Gastrocnemius medialis (tissue), 4 donors: Measurements from ENCODE around the gene GIGYF2. TPM values are rescaled to one million over a fixed set of nuclear protein-coding genes. Genes with fewer than 3 reads are reported as not detected.

Experiments used
- ATAC-seq, 2 donors: fragments of 150-250 bp; one replicate each; pipeline ENCODE4 v1.9.1; 2016
- DNase-seq, 2 donors: peaks; one replicate each; pipeline ENCODE4 v3.0.0-alpha.2; 2019
- H3K27ac ChIP-seq, 4 donors: fragments of 200-600 bp; sonication (generic); 1 replicate in 1 of 4; 2 replicates in 3 of 4; pipeline ENCODE4 v1.5.1; 2016 to 2018; ENCODE audit warnings: mild to moderate bottlenecking in 2 of 4, moderate library complexity in 1 of 4
- H3K27me3 ChIP-seq, 3 donors: fragments of 200-600 bp; sonication (generic) in 2 of 3; 1 replicate in 1 of 3; 2 replicates in 2 of 3; pipeline versions ENCODE4 v1.5.1 to v1.6.0; 2016 to 2019; ENCODE audit warnings: mild to moderate bottlenecking in 1 of 3, moderate library complexity in 1 of 3
- H3K36me3 ChIP-seq, 2 donors: fragments of 200-600 bp; sonication (generic) in 1 of 2; one replicate each; pipeline ENCODE4 v1.5.1; 2017 to 2018
- H3K4me1 ChIP-seq, 2 donors: fragments of 200-600 bp; sonication (generic) in 1 of 2; one replicate each; pipeline ENCODE4 v1.5.1; 2016 to 2017; ENCODE audit warnings: mild to moderate bottlenecking in 2 of 2
- H3K4me3 ChIP-seq, 4 donors: fragments of 200-600 bp; sonication (generic) in 3 of 4; 1 replicate in 1 of 4; 2 replicates in 3 of 4; pipeline ENCODE4 v1.5.1; 2016 to 2019; ENCODE audit warnings: mild to moderate bottlenecking in 2 of 4
- H3K9me3 ChIP-seq, 3 donors: fragments of 200-600 bp; sonication (generic) in 2 of 3; 1 replicate in 1 of 3; 2 replicates in 2 of 3; pipeline ENCODE4 v1.5.1; 2016 to 2019
- POLR2A ChIP-seq, 2 donors: fragments of 450-650 bp; IDR thresholded peaks; one replicate each; pipeline ENCODE4 v1.6.1; 2017; ENCODE audit warnings: antibody characterized with exemption in 2 of 2, mild to moderate bottlenecking in 2 of 2, moderate library complexity in 2 of 2
- in situ Hi-C, 4 donors: fragments of 200-750 bp; cut with MboI; loops; one replicate each; pipeline versions ENCODE4 v1.15.0 to v1.8.0; 2017; ENCODE audit warnings: low sequenced_read_pairs in 4 of 4
- intact Hi-C: fragments of 100-400 bp; cut with DNase I; formaldehyde crosslinking; loops from one replicate; pipeline ENCODE4 v1.15.1; 2023; ENCODE audit warnings: low total_unique reads
- total RNA-seq, 4 donors: library from RNA; depleted of rRNA; stranded (reverse); fragments of >200 nt; gene quantifications; one replicate each; pipeline versions ENCODE4 v1.1.0 to v1.2.3, GENCODE V29; 2016
- TF ChIP-seq, protein P1 (sequence below), 5 experiments: fragments of 450-650 bp in 3 of 5; fragments of 200-600 bp in 2 of 5; sonication (generic) in 2 of 5; IDR thresholded peaks in 4 of 5; conservative IDR thresholded peaks in 1 of 5; 1 replicate in 4 of 5; 2 replicates in 1 of 5; pipeline ENCODE4 v1.5.1; 2016 to 2019; ENCODE audit warnings: antibody characterized with exemption in 5 of 5, mild to moderate bottlenecking in 3 of 5, moderate library complexity in 3 of 5

GIGYF2 gene
- total RNA-seq, 4 donors from 2014 or later: 55.7 to 87.8 (median 66.1) TPM

GRCh38 chr2:232770207-232770606 lies 73.1 kb downstream of the GIGYF2 start:
- H3K36me3 ChIP-seq: peaks cover 0 to 17% of the 10 kb centered on the region in 2 donors
- intact Hi-C loops: no loop called here

DNA sequence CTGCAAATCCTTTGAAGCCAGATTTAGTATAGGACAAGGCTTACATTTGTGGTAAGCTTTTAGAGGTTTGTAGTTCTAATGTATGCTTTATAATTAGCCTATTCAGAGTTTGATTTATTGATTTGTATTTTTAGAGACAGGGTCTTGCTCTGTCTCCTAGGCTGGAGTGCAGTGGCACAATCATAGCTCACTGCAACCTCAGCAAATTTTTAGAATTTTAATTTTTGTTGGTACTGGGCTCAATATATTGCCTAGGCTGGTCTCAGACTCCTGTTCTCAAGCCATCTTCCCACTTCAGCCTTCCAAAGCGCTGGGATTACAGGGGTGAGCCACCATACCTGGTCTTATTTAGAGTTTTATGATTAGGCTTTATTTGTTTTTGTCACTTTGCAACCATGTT lies 74.7 kb downstream of the GIGYF2 start:
- no peak for DNase-seq
- Histone ChIP-seq H3K27ac (no peak overlapping the region), H3K4me3 (no peak overlapping the region), H3K4me1 (no peaks in the 10 kb centered on the region), H3K27me3 (no peaks in the 10 kb centered on the region), H3K9me3 (no peaks in the 10 kb centered on the region), H3K36me3 (peaks cover 0 to 16% of the 10 kb centered on the region in 2 donors)
- no peak for ATAC-seq
- intact Hi-C loops: no loop called here
- in situ Hi-C loops: no loop called here
- TF ChIP-seq, protein P1, sequence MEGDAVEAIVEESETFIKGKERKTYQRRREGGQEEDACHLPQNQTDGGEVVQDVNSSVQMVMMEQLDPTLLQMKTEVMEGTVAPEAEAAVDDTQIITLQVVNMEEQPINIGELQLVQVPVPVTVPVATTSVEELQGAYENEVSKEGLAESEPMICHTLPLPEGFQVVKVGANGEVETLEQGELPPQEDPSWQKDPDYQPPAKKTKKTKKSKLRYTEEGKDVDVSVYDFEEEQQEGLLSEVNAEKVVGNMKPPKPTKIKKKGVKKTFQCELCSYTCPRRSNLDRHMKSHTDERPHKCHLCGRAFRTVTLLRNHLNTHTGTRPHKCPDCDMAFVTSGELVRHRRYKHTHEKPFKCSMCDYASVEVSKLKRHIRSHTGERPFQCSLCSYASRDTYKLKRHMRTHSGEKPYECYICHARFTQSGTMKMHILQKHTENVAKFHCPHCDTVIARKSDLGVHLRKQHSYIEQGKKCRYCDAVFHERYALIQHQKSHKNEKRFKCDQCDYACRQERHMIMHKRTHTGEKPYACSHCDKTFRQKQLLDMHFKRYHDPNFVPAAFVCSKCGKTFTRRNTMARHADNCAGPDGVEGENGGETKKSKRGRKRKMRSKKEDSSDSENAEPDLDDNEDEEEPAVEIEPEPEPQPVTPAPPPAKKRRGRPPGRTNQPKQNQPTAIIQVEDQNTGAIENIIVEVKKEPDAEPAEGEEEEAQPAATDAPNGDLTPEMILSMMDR (IDR thresholded peaks at IDR 0.05 in 4 of 5, conservative IDR thresholded peaks at IDR 0.05 in 1 of 5): no peak
- TF ChIP-seq POLR2A (IDR thresholded peaks at IDR 0.05): no peak

More at GRCh38 chr2:232770207-232770606, 73.1 kb downstream of the GIGYF2 start:
- Histone ChIP-seq H3K4me1 (no peaks in the 10 kb centered on the region), H3K4me3 (no peak overlapping the region), H3K9me3 (no peaks in the 10 kb centered on the region), H3K27me3 (no peaks in the 10 kb centered on the region), H3K27ac (no peak overlapping the region)
- in situ Hi-C loops: no loop called here
- DNase-seq (no peak), ATAC-seq (no peak)
- no peak for TF ChIP-seq POLR2A (IDR thresholded peaks at IDR 0.05)
- TF ChIP-seq, protein P1 (IDR thresholded peaks at IDR 0.05 in 4 of 5, conservative IDR thresholded peaks at IDR 0.05 in 1 of 5): no peak

GRCh38 chr2:232772531-232772930 lies 75.4 kb downstream of the GIGYF2 start:
- intact Hi-C loops: no loop called here

DNA sequence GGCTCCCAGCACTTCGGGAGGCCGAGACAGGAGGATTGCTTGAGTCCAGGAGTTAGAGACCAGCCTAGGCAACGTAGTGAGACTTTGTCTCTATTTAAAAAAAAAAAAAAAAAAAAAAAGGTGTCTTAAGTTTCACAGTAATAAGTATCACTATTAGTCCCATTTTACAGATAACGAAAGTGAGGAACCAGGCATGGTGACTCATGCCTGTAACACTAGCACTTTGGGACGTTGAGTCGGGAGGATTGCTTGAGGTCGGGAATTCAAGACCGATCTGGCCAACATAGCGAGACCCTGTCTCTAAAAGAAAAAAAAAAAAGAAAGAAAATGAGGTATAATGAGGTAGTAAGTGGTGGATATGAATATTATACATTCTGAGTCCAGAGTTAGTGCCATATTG lies 76.7 kb downstream of the GIGYF2 start:
- Histone ChIP-seq H3K27me3 (no peaks in the 10 kb centered on the region), H3K27ac (no peak overlapping the region), H3K36me3 (peaks cover 0 to 9% of the 10 kb centered on the region in 2 donors), H3K4me1 (peaks cover 0 to under 1% of the 10 kb centered on the region in 2 donors), H3K9me3 (no peaks in the 10 kb centered on the region), H3K4me3 (no peak overlapping the region)
- DNase-seq: no peak
- in situ Hi-C loops (no loop called here), intact Hi-C loops (no loop called here)
- TF ChIP-seq POLR2A (IDR thresholded peaks at IDR 0.05): no peak
- TF ChIP-seq, protein P1 (IDR thresholded peaks at IDR 0.05 in 4 of 5, conservative IDR thresholded peaks at IDR 0.05 in 1 of 5): no peak
- no peak for ATAC-seq

More at GRCh38 chr2:232772531-232772930, 75.4 kb downstream of the GIGYF2 start:
- Histone ChIP-seq H3K27me3 (no peaks in the 10 kb centered on the region), H3K27ac (no peak overlapping the region), H3K4me1 (no peaks in the 10 kb centered on the region), H3K9me3 (no peaks in the 10 kb centered on the region), H3K4me3 (no peak overlapping the region), H3K36me3 (peaks cover 0 to 16% of the 10 kb centered on the region in 2 donors)
- TF ChIP-seq, protein P1 (IDR thresholded peaks at IDR 0.05 in 4 of 5, conservative IDR thresholded peaks at IDR 0.05 in 1 of 5): no peak
- TF ChIP-seq POLR2A (IDR thresholded peaks at IDR 0.05): no peak
- in situ Hi-C loops: no loop called here
- no peak for ATAC-seq
- no peak for DNase-seq

DNA sequence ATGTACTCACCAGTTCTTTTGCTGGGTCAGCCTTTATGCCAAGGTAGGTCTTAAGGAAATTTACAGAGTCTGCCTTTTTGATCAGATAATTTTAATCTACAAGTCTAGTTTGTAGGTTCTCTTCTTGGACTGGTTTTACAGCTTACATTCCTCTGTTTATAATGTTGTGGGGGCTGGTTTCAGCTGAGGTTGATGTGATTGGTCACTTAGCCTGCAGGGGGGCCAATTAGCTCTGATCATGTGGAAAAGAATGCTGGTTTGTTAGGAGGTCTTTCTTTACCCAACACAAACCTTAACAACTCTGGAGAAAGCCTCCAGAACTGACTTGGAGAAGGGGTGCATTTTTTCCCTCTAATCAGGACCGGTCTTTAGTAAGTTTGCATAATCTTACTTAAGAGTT lies 79.3 kb downstream of the GIGYF2 start, which contains the start of gene KCNJ13:
Gene KCNJ13, minus strand, starts transcription at position 131 of the 400 bp plus-strand sequence. CDS start 5,203 bp downstream, outside the sequence.
- in situ Hi-C loops: no loop called here
- H3K27me3 ChIP-seq: no peaks in the 10 kb centered on the region

More for the DNA sequence above, 79.3 kb downstream of the GIGYF2 start, which contains the start of gene KCNJ13:
- intact Hi-C loops: no loop called here
- Histone ChIP-seq H3K4me1 (peaks cover 6 to 9% of the 10 kb centered on the region in 2 donors), H3K36me3 (peaks cover 0 to under 1% of the 10 kb centered on the region in 2 donors), H3K4me3 (no peak within 1 kb of the TSS), H3K9me3 (no peaks in the 10 kb centered on the region), H3K27ac (no peak within 1 kb of the TSS)
- no peak for ATAC-seq
- no peak for DNase-seq
- TF ChIP-seq, protein P1 (IDR thresholded peaks at IDR 0.05 in 4 of 5, conservative IDR thresholded peaks at IDR 0.05 in 1 of 5): no peak
- no peak for TF ChIP-seq POLR2A (IDR thresholded peaks at IDR 0.05)
